ENCODE results near the gene H3-3A. TPM values are rescaled to one million over a fixed set of nuclear protein-coding genes. Genes with fewer than 3 reads are reported as not detected.

The H3-3A gene
- total RNA-seq, 1 donor: 164 TPM

DNA sequence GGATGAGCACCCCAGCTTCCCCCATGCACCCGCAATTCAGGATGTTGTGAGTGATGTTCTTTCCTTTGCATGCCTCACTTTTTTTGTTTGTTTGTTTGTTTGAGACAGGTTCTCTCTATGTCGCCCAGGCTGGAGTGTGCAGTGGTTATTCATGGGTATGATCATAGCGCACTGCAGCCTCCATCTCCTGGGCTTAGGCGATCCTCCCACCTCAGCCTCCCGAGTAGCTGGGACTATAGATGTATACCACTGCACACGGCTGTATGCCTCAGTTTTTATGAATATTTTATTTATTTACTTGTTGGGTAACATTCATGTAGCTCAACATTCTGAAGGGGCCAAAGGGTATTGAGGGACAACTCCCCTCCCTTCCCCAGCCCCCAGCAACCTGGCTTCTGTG lies 54.8 kb downstream of the H3-3A start:
- TF ChIP-seq, protein P1, sequence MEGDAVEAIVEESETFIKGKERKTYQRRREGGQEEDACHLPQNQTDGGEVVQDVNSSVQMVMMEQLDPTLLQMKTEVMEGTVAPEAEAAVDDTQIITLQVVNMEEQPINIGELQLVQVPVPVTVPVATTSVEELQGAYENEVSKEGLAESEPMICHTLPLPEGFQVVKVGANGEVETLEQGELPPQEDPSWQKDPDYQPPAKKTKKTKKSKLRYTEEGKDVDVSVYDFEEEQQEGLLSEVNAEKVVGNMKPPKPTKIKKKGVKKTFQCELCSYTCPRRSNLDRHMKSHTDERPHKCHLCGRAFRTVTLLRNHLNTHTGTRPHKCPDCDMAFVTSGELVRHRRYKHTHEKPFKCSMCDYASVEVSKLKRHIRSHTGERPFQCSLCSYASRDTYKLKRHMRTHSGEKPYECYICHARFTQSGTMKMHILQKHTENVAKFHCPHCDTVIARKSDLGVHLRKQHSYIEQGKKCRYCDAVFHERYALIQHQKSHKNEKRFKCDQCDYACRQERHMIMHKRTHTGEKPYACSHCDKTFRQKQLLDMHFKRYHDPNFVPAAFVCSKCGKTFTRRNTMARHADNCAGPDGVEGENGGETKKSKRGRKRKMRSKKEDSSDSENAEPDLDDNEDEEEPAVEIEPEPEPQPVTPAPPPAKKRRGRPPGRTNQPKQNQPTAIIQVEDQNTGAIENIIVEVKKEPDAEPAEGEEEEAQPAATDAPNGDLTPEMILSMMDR (IDR thresholded peaks at IDR 0.05; ENCODE audit: insufficient read depth, low read length): no peak
- H3K4me3 ChIP-seq (ENCODE audit: low read depth, low read length): no peak overlapping the region
- DNase-seq (ENCODE audit: low read depth): no peak

GRCh38 chr1:226118357-226118756 lies 55.8 kb downstream of the H3-3A start:
- no peak overlapping the region for H3K4me3 ChIP-seq (ENCODE audit: low read depth, low read length)
- TF ChIP-seq, protein P1 (IDR thresholded peaks at IDR 0.05; ENCODE audit: insufficient read depth, low read length): no peak
- no peak for DNase-seq (ENCODE audit: low read depth)

DNA sequence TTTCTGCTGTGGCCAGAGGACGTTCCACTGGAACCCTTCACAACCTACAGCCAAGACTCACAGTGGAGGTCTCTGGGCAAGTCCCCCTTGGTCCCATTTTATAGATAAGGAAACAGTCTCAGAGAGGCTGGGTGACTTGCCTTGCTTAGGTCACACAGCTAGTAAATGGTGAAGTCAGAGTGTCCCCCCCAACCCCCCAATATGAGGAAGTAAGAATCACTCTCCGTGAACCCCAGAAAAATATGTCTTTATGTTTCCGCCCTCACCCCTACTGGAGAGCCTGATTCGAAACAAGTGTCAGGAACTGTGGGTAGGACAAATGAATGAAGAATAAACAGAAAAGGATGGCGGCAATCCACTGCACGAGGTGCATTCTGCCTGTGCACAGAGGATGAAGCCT lies 56.7 kb downstream of the H3-3A start:
- TF ChIP-seq, protein P1 (IDR thresholded peaks at IDR 0.05; ENCODE audit: insufficient read depth, low read length): no peak
- H3K4me3 ChIP-seq (ENCODE audit: low read depth, low read length): no peak overlapping the region

DNA sequence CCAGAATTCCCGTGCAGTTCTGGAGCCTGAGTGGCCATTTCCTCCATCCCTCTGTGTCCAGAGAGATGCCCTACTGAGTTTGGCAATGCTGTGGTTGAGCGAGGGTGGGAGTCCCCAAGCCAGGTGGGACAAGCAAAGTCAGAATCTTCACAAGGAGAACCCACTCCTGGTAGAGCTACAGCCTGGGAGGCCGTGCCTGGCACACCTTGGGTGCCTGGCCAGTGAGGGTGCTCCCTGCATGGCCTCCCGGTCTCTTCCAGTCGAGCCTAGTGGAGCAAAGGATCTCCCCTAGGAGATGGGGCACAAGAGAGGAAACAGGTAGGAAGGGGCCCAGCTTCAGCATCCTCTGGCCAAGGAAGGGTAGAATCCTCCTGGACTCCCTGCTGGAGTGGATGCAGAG lies 57.9 kb downstream of the H3-3A start:
- DNase-seq (ENCODE audit: low read depth): no peak
- H3K4me3 ChIP-seq (ENCODE audit: low read depth, low read length): no peak overlapping the region
- TF ChIP-seq, protein P1 (IDR thresholded peaks at IDR 0.05; ENCODE audit: insufficient read depth, low read length): no peak

More for the DNA sequence above, 56.7 kb downstream of the H3-3A start:
- no peak for DNase-seq (ENCODE audit: low read depth)

DNA sequence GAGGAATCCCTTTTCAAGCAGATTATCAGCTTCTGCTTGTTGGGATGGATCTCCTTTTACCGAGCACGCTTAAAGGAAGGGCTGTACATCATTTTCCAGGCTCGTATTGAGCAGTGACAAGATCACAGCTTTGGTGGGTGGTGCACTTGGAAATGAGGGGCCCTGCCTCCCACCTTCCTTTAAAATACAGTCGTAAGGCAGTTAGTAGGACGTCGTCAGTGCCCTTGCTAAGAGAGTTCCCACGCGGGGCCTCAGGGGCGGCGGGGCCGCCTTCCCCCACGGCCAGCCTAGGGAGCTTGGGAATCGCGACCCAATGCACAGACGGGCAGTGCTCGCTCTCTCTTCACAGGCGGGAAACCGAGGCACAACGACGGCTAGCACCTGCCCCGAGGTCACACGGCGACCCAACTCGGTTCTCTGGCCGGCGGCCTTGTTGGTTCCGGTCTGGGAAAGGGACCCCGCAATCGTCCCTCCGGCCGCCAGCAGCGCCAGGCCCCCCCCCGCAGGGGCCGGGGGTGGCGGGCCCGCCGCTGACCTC lies 58.6 kb downstream of the H3-3A start:
- TF ChIP-seq, protein P1 (IDR thresholded peaks at IDR 0.05; ENCODE audit: insufficient read depth, low read length): no peak
- H3K4me3 ChIP-seq (ENCODE audit: low read depth, low read length): peak overlapping the region; percentile 3
- no peak for DNase-seq (ENCODE audit: low read depth)

Other genes with a start within 250 kb of the H3-3A start
- 21.4 and 26.4 TPM in 2 replicates for gene TMEM63A, start 180.3 kb upstream of the H3-3A start, total RNA-seq (ENCODE audit: low replicate concordance)
- not detected in 2 replicates for gene LEFTY1, start 173.6 kb upstream of the H3-3A start, total RNA-seq (ENCODE audit: low replicate concordance)
- gene PYCR2, start 138.5 kb upstream of the H3-3A start, total RNA-seq (ENCODE audit: low replicate concordance): 13.9 and 34.3 TPM in 2 replicates
- gene LEFTY2, start 121.5 kb upstream of the H3-3A start, total RNA-seq (ENCODE audit: low replicate concordance): 0.09 TPM in 1 of 2 replicates, not detected in the other
- 21.6 and 26.2 TPM in 2 replicates for gene SDE2, start 63.4 kb upstream of the H3-3A start, total RNA-seq (ENCODE audit: low replicate concordance)
- gene ACBD3, start 124.0 kb downstream of the H3-3A start, total RNA-seq (ENCODE audit: low replicate concordance): 72.0 and 91.7 TPM in 2 replicates
- not detected in 2 replicates for gene MIXL1, start 160.9 kb downstream of the H3-3A start, total RNA-seq (ENCODE audit: low replicate concordance)
- 2.6 and 11.4 TPM in 2 replicates for gene LIN9, start 246.4 kb downstream of the H3-3A start, total RNA-seq (ENCODE audit: low replicate concordance)